ENCODE measurements around the gene KBTBD2.
"Not testable (repeated sequence)": the region's sequence is repeated elsewhere in the genome, so short reads cannot be mapped to it uniquely, and the experiment has no call there.

Gene KBTBD2

DNA sequence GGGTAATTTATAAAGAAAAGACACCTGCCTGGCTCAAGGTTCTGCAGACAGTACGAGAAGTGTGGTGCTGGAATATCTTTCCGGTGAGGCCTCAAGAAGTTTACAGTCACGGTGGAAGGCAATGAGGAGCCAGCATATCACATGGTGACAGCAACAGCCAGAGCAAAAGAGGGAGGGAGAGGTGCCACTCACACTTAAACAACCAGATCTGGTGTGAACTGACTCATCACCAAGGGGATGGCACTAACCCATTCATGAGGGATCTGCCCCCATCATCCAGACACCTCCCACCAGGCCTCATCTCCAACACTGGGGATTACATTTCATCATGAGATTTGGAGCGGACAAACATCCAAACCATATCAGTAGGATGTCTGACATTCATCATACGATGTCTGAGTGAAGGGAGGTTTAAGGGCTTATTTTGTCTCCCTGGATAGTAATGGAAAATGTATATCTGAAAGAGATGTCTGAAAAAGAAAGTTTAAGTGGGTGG, 23.5 kb upstream of the KBTBD2 start:
- no peak for DNase-seq (ENCODE audit: low read depth)
- TF ChIP-seq, protein P1, sequence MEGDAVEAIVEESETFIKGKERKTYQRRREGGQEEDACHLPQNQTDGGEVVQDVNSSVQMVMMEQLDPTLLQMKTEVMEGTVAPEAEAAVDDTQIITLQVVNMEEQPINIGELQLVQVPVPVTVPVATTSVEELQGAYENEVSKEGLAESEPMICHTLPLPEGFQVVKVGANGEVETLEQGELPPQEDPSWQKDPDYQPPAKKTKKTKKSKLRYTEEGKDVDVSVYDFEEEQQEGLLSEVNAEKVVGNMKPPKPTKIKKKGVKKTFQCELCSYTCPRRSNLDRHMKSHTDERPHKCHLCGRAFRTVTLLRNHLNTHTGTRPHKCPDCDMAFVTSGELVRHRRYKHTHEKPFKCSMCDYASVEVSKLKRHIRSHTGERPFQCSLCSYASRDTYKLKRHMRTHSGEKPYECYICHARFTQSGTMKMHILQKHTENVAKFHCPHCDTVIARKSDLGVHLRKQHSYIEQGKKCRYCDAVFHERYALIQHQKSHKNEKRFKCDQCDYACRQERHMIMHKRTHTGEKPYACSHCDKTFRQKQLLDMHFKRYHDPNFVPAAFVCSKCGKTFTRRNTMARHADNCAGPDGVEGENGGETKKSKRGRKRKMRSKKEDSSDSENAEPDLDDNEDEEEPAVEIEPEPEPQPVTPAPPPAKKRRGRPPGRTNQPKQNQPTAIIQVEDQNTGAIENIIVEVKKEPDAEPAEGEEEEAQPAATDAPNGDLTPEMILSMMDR (IDR thresholded peaks at IDR 0.05; ENCODE audit: low read depth, low read length): no peak
- no peak overlapping the region for H3K4me3 ChIP-seq (ENCODE audit: low read depth, low read length)

DNA sequence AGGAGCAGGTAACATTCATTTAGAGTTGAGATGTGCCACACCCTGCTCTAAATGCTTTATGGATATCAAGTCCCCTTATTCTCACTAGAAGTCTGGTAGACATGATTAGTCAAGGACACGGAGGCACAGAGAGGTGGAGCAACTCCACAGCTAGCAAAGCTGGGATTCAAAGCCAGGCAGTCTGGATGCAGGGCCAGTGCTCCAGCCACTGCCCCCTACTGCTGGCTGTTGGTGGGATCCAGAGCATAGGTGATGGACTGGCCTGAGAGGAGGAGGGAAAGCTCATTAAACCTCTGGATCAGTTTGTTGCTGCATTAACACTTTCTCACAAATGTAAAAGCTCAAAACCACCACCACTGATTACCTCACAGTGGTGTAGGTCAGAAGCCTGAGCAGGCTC, 22.6 kb upstream of the KBTBD2 start:
- TF ChIP-seq, protein P1 (IDR thresholded peaks at IDR 0.05; ENCODE audit: low read depth, low read length): peak; percentile 21
- no peak for TF ChIP-seq POLR2A (IDR thresholded peaks at IDR 0.05; ENCODE audit: extremely low read depth, insufficient read length)
- no peak overlapping the region for H3K4me3 ChIP-seq (ENCODE audit: low read depth, low read length)
- DNase-seq (ENCODE audit: low read depth): no peak

DNA sequence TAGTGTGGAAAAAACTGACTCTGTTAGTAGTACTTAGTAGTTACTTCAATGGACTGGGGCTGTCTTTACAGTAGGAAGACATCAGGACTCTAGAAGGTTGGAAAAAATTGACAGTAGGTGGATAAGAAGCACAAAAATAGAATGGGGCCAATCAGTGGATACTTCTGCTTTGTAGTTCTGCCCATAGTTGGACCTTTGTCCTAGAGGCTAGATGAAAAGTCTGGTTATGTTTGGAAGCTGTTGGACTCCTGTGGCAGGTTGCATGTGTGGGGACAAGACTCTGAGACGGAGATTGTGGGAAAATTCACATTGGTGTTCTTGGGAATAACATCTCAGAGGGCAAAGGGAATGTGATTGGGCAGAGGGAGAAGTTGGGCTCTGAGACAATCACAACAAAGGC, 18.6 kb upstream of the KBTBD2 start:
- no peak for DNase-seq (ENCODE audit: low read depth)
- TF ChIP-seq, protein P2, sequence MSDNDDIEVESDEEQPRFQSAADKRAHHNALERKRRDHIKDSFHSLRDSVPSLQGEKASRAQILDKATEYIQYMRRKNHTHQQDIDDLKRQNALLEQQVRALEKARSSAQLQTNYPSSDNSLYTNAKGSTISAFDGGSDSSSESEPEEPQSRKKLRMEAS (IDR thresholded peaks at IDR 0.05; ENCODE audit: low read depth, low read length): no peak
- TF ChIP-seq MYC (IDR thresholded peaks at IDR 0.05; ENCODE audit: low read depth, low read length): no peak
- no peak for TF ChIP-seq POLR2A (IDR thresholded peaks at IDR 0.05; ENCODE audit: extremely low read depth, insufficient read length)
- TF ChIP-seq, protein P1 (IDR thresholded peaks at IDR 0.05; ENCODE audit: low read depth, low read length): no peak
- no peak overlapping the region for H3K4me3 ChIP-seq (ENCODE audit: low read depth, low read length)

DNA sequence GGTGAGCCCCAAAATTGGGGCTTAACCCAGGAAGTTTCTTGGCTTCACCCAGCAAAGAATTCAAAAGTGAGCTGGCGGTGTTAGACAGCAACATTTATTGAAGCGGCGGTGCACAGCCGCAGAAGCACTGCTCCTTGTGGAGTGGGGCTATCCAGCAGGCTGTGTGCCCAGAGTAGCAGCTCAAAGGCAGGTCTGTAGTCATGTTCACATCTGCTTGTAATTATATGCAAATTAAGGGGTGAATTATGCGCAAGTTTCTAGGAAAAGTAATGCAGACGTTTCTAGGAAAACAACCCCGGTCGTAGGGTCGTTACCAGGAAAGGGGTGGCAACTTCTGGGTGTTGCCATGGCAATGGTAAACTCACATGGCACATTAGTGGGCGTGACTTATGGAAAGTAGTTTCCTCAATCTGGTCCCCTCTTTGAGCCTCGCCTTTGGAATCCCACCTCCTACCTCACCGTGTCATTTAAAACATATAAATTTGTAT, 13.7 kb upstream of the KBTBD2 start:
- peak overlapping the region; percentile 49 for H3K4me3 ChIP-seq (ENCODE audit: low read depth, low read length)
- DNase-seq (ENCODE audit: low read depth): peak; percentile 70
- TF ChIP-seq, protein P1 (IDR thresholded peaks at IDR 0.05; ENCODE audit: low read depth, low read length): no peak
- TF ChIP-seq, protein P2 (IDR thresholded peaks at IDR 0.05; ENCODE audit: low read depth, low read length): peak; percentile 17; the same call in 1 of the 2 replicates

DNA sequence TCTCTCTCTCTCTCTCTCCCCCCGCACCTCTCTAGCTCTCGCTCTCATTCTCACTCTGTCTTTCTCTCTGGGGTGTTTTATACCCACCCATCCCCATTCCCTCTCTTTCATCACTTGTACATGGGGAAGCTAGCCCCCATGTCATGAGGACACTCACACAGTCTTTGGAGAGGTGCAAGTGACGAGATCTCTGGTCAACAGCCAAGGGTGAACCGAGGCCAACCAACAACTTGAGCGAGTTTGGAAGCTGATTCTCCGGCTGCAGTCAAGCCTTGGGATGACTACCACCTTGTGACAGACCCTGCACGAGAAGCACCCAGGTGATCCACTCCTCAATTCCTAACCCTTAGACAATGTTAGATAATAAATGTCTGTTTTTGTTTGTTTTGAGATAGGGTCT, 10.1 kb upstream of the KBTBD2 start:
- DNase-seq (ENCODE audit: low read depth): no peak
- H3K4me3 ChIP-seq (ENCODE audit: low read depth, low read length): no peak overlapping the region
- TF ChIP-seq, protein P1 (IDR thresholded peaks at IDR 0.05; ENCODE audit: low read depth, low read length): no peak
- TF ChIP-seq MYC (IDR thresholded peaks at IDR 0.05; ENCODE audit: low read depth, low read length) (no peak), POLR2A (IDR thresholded peaks at IDR 0.05; ENCODE audit: extremely low read depth, insufficient read length) (no peak)
- TF ChIP-seq, protein P2 (IDR thresholded peaks at IDR 0.05; ENCODE audit: low read depth, low read length): no peak

DNA sequence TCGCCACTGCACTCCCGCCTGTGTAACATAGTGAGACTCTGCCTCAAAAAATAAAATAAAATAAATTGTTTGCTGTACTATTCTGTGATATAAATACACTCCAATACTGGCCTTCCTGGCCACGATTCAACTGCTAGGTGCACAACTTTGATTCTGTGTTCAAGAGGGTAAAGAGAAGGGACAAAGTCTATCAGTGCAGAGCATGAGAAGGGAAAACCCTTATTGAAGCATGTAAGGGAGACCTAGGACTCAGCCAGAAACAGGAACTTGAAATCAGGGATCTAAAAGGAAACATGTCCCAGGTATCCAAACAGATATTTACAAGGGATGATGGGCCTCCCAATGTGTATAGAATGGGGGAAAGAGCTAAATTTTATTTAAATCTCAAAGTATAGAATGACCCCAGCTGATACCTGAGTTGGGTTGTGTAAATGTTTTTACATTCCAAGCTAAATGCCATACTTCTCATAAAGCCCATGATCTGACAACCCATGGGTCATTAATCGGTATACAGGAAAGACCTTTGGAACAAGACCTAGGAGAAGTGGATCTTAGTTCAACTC, 9.0 kb upstream of the KBTBD2 start:
- no peak for DNase-seq (ENCODE audit: low read depth)

DNA sequence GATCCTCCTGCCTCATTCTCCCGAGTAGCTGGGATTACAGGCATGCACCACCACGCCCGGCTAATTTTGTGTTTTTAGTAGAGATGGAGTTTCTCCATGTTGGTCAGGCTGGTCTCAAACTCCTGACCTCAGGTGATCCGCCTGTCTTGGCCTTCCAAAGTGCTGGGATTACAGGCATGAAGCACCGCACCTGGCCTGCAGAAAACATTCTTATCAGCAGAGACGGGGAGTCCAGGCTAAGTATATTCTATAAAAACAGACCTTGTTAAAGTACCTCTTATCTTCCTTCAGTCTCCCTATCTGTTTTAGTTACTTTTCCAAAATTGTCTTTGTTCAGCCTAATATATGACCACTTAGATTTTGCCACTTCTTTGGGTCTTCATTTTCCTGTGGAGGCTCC, 5.8 kb upstream of the KBTBD2 start:
- DNase-seq (ENCODE audit: low read depth); H3K4me3 ChIP-seq (ENCODE audit: low read depth, low read length): not testable (repeated sequence)

More for the DNA sequence above, 9.0 kb upstream of the KBTBD2 start:
- no peak for TF ChIP-seq MYC (IDR thresholded peaks at IDR 0.05; ENCODE audit: low read depth, low read length)
- TF ChIP-seq POLR2A (IDR thresholded peaks at IDR 0.05; ENCODE audit: extremely low read depth, insufficient read length): no peak
- TF ChIP-seq, protein P2 (IDR thresholded peaks at IDR 0.05; ENCODE audit: low read depth, low read length): no peak
- TF ChIP-seq, protein P1 (IDR thresholded peaks at IDR 0.05; ENCODE audit: low read depth, low read length): no peak
- H3K4me3 ChIP-seq (ENCODE audit: low read depth, low read length): no peak overlapping the region
